H1 (cell line): ENCODE results near the gene CLIC1. TPM values are rescaled to one million over a fixed set of nuclear protein-coding genes. Genes with fewer than 3 reads are reported as not detected.

Experiments used
- EP300 ChIP-seq, 2 experiments: IDR thresholded peaks; 1 replicate in 1 of 2; 2 replicates in 1 of 2; pipeline ENCODE4 v1.6.1; 2011 to 2012; ENCODE audit warnings: low read depth in 2 of 2, low read length in 2 of 2, mild to moderate bottlenecking in 2 of 2, borderline replicate concordance in 1 of 2, inconsistent platforms in 1 of 2, moderate library complexity in 1 of 2
- HDAC6 ChIP-seq: IDR thresholded peaks from one replicate; pipeline ENCODE4 v1.7.1; 2012; ENCODE audit warnings: low read depth, mild to moderate bottlenecking, inconsistent platforms, low read length, moderate library complexity
- KDM4A ChIP-seq: IDR thresholded peaks from one replicate; pipeline ENCODE4 v1.7.1; 2012; ENCODE audit warnings: low read depth, mild to moderate bottlenecking, moderate library complexity, low read length, inconsistent platforms; ENCODE audit not compliant: severe bottlenecking
- TBP ChIP-seq: IDR thresholded peaks from 2 replicates; pipeline ENCODE4 v1.6.1; 2011; ENCODE audit warnings: low read depth, low read length, improper control_type of control experiment
- USF2 ChIP-seq: IDR thresholded peaks from 2 replicates; pipeline ENCODE4 v1.6.1; 2011; ENCODE audit warnings: low read length, improper control_type of control experiment
- YY1 ChIP-seq: IDR thresholded peaks from 2 replicates; pipeline ENCODE4 v1.6.1; 2011; ENCODE audit warnings: low read depth, mild to moderate bottlenecking, low read length
- polyA plus RNA-seq, 7 experiments: library from polyadenylated mRNA; depleted of rRNA in 3 of 7; stranded (reverse) in 5 of 7; unstranded in 2 of 7; fragments of >200 nt in 5 of 7; fragments of 200-250 nt in 2 of 7; gene quantifications; 1 replicate in 5 of 7; 2 replicates in 1 of 7; 4 replicates in 1 of 7; pipeline versions ENCODE4 v1.2.1 to v1.2.3, GENCODE V29; 2011 to 2013; ENCODE audit warnings: missing spikeins in 2 of 7, mixed read lengths in 2 of 7
- total RNA-seq: library from RNA; stranded (reverse); fragmentation: NEBNext Ultra II Directional; extraction: Animal tissue kit (Norgen Biotek cat#: 25700); gene quantifications from 2 replicates; pipeline ENCODE4 v1.2.1, GENCODE V29; 2021
- TF ChIP-seq, protein P1 (sequence below): fragments of 300-600 bp; sonication (generic); IDR thresholded peaks from 2 replicates; pipeline ENCODE4 v1.7.1; 2012; ENCODE audit warnings: low read length, moderate library complexity, mild to moderate bottlenecking, inconsistent platforms; ENCODE audit not compliant: insufficient replicate concordance

The CLIC1 gene
- total and polyA plus RNA-seq, 2 of the 8 experiments (the other 6 are each of a cell fraction or from before 2014, with no cell fraction given), result 250 to 277 TPM

DNA sequence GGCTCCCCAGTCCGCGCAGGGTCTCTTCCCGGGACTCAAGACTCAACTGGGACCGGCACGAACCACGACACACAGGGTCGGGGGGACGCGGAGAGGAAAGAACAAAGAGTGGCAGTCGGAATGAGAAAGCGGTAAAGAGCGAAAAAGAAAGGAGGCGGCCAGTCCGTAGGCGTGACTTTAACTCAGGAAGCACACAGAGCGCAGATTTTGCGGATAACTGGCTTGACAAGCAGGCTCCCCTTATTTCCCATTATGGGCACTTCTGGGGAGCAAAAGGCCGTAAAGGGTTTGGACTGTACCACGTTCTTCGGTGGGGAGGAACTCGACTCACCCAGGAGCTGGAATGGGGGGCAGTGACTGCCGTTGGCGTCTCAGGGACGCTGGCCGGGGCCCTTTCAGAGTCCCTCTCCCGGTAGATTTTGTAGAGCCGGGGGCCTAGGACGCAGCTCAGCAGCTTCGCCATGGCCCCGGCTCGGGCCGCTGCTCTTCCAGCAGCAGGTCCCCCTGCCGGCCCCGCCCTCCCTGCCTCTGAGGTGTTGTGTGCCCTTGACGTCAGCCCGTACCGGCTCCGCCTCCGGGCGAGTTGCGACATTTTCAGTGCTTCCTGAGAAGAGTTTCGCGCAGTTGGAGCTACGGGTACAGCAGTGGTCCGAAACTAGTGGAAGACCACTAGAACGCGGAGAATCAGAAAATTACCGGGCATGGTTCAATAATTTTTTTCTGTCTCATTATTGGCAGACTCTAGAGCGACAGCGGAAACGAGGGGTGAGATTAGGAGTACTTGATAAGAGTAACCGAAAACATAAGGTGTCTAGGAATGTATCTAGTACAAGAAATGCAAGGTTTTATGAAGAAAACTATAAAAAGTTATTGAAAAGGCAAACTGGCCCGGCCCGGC lies 33.3 kb downstream of the CLIC1 start, which contains the start of gene ABHD16A (continued):
- TF ChIP-seq, protein P1, sequence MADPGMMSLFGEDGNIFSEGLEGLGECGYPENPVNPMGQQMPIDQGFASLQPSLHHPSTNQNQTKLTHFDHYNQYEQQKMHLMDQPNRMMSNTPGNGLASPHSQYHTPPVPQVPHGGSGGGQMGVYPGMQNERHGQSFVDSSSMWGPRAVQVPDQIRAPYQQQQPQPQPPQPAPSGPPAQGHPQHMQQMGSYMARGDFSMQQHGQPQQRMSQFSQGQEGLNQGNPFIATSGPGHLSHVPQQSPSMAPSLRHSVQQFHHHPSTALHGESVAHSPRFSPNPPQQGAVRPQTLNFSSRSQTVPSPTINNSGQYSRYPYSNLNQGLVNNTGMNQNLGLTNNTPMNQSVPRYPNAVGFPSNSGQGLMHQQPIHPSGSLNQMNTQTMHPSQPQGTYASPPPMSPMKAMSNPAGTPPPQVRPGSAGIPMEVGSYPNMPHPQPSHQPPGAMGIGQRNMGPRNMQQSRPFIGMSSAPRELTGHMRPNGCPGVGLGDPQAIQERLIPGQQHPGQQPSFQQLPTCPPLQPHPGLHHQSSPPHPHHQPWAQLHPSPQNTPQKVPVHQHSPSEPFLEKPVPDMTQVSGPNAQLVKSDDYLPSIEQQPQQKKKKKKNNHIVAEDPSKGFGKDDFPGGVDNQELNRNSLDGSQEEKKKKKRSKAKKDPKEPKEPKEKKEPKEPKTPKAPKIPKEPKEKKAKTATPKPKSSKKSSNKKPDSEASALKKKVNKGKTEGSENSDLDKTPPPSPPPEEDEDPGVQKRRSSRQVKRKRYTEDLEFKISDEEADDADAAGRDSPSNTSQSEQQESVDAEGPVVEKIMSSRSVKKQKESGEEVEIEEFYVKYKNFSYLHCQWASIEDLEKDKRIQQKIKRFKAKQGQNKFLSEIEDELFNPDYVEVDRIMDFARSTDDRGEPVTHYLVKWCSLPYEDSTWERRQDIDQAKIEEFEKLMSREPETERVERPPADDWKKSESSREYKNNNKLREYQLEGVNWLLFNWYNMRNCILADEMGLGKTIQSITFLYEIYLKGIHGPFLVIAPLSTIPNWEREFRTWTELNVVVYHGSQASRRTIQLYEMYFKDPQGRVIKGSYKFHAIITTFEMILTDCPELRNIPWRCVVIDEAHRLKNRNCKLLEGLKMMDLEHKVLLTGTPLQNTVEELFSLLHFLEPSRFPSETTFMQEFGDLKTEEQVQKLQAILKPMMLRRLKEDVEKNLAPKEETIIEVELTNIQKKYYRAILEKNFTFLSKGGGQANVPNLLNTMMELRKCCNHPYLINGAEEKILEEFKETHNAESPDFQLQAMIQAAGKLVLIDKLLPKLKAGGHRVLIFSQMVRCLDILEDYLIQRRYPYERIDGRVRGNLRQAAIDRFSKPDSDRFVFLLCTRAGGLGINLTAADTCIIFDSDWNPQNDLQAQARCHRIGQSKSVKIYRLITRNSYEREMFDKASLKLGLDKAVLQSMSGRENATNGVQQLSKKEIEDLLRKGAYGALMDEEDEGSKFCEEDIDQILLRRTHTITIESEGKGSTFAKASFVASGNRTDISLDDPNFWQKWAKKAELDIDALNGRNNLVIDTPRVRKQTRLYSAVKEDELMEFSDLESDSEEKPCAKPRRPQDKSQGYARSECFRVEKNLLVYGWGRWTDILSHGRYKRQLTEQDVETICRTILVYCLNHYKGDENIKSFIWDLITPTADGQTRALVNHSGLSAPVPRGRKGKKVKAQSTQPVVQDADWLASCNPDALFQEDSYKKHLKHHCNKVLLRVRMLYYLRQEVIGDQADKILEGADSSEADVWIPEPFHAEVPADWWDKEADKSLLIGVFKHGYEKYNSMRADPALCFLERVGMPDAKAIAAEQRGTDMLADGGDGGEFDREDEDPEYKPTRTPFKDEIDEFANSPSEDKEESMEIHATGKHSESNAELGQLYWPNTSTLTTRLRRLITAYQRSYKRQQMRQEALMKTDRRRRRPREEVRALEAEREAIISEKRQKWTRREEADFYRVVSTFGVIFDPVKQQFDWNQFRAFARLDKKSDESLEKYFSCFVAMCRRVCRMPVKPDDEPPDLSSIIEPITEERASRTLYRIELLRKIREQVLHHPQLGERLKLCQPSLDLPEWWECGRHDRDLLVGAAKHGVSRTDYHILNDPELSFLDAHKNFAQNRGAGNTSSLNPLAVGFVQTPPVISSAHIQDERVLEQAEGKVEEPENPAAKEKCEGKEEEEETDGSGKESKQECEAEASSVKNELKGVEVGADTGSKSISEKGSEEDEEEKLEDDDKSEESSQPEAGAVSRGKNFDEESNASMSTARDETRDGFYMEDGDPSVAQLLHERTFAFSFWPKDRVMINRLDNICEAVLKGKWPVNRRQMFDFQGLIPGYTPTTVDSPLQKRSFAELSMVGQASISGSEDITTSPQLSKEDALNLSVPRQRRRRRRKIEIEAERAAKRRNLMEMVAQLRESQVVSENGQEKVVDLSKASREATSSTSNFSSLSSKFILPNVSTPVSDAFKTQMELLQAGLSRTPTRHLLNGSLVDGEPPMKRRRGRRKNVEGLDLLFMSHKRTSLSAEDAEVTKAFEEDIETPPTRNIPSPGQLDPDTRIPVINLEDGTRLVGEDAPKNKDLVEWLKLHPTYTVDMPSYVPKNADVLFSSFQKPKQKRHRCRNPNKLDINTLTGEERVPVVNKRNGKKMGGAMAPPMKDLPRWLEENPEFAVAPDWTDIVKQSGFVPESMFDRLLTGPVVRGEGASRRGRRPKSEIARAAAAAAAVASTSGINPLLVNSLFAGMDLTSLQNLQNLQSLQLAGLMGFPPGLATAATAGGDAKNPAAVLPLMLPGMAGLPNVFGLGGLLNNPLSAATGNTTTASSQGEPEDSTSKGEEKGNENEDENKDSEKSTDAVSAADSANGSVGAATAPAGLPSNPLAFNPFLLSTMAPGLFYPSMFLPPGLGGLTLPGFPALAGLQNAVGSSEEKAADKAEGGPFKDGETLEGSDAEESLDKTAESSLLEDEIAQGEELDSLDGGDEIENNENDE, result no peak
- TF ChIP-seq YY1 (peak; percentile 53; the same call in 1 of the 2 replicates), USF2 (no peak), EP300 (IDR thresholded peaks at IDR 0.05; ENCODE audit: borderline replicate concordance in 1 of 2, low read depth in 2 of 2, low read length in 2 of 2) (peak; percentile 23 to 88), HDAC6 (no peak), TBP (peak; percentile 12; the same call in 1 of the 2 replicates), KDM4A (peak; percentile 66)
